ENCODE data around the gene DPP6.

Gene DPP6

DNA sequence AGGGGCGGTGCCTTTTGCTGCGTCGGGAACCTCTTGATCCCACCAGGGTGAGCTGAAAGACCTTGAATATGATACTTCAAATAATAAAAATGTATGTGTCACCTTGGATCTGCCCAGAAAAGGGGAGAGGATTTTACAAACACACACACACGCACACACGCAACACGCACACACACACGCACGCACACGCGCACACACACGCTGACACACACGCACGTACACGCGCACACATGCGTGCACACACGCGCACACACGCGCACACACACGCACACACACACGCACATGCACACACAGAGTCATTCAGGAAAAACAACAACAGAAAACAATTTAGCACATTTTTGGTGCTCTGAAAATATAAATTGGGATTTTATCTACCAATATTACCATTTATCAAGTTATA is 571.2 kb downstream of the DPP6 start:
- no peak overlapping the region for H3K4me3 ChIP-seq
- H3K27ac ChIP-seq: no peak overlapping the region

DNA sequence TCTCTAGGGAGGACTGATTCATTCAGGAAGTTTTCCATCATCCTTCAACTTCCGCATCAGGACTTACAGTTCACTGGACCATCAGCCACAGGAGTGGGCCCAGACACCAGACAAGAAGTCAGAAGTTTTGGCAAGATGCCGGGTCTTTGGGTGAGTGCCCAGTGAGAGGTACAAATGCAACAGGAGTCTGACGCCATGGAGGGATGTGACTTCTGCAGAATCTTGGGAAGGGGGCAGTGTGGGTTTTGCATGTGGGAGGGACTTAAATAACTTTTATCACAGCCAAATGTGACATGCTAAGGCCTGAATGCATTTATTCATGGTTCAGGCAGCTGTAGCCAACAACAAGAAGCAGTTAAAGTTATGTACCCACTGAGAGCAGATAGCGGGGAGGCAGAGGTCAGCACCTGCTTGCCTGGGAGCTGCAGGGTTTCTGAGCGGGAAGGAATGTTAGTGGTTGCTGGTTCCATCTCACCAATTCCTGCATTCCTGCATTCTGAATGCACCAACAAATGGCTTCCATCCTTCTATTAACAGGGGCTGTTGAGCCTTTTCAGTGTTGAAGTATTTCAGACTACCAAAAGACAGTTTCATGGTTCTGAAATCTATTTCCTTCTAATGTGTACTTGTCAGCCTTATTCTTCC is 575.6 kb downstream of the DPP6 start:
- no peak overlapping the region for H3K4me3 ChIP-seq
- H3K27ac ChIP-seq: no peak overlapping the region

- H3K27ac ChIP-seq: no peak overlapping the region
- H3K4me3 ChIP-seq: no peak overlapping the region
Measured at GRCh38 chr7:154628556-154628955, 576.4 kb downstream of the DPP6 start.

GRCh38 chr7:154631162-154631561 is 579.0 kb downstream of the DPP6 start:
- Histone ChIP-seq H3K4me3 (no peak overlapping the region), H3K27ac (no peak overlapping the region)

DNA sequence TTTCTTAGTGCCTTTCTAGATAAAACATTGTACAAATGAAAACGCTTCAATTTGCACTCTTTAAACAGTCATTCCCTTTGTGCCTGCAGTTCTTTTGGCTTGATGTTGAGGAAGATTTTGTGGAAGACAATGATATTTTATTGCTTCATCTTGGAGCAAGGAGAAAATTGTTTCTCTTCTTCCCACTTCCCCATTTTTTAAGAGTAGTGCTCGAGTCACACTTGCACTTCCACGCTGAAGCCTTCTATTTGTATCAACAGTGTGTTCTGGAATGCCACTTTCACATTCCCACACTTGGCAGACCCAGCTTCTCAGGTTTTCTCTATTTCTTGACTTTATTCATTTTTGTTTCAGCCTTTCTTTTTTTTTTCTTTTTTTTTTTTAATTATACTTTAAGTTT is 581.4 kb downstream of the DPP6 start:
- Histone ChIP-seq H3K27ac (no peak overlapping the region), H3K4me3 (no peak overlapping the region)

GRCh38 chr7:154638286-154638685 is 586.1 kb downstream of the DPP6 start:
- Histone ChIP-seq H3K4me3 (no peak overlapping the region), H3K27ac (no peak overlapping the region)

GRCh38 chr7:154640266-154640865 is 588.2 kb downstream of the DPP6 start:
- H3K4me3 ChIP-seq: no peak overlapping the region
- H3K27ac ChIP-seq: no peak overlapping the region

DNA sequence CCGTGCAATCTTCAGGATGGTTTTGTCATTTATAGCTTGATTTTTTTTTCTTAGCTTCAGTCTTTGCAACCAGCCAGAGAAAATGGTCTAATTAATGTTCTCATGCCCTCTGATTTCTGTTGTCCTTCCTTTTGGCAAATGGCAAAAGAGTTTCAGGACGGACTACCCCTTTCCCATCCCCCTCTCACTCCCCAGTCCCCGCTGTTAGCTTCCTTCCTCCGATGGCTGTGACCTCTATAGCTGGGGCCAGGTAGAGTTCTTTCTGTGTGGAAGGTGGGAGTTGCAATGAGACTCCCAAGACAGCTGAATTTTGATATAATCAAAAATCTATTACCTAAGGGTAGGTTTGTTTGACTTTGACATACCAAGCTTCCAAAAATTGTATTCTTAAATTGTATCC is 588.7 kb downstream of the DPP6 start:
- Histone ChIP-seq H3K27ac (no peak overlapping the region), H3K4me3 (no peak overlapping the region)

DNA sequence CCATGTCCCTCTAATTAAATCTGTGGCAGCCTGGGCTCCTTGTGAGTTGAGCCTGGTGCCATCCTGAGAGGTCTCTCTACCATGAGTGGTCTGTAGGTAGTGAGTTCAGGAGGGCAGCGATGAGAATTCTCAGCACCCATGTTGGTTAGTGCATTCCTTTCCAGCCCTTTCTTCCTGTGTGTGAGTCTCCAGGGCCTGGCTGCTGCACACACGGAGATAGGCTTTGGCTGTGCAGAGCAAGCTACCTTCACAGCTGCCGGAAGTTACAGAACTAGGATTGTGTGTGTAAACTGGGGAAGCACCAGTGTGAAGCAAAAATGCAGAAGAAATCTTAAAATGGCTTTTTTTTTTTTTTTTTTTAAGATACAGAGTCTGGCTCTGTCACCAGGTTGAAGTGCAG is 592.2 kb downstream of the DPP6 start:
- Histone ChIP-seq H3K4me3 (no peak overlapping the region), H3K27ac (no peak overlapping the region)

DNA sequence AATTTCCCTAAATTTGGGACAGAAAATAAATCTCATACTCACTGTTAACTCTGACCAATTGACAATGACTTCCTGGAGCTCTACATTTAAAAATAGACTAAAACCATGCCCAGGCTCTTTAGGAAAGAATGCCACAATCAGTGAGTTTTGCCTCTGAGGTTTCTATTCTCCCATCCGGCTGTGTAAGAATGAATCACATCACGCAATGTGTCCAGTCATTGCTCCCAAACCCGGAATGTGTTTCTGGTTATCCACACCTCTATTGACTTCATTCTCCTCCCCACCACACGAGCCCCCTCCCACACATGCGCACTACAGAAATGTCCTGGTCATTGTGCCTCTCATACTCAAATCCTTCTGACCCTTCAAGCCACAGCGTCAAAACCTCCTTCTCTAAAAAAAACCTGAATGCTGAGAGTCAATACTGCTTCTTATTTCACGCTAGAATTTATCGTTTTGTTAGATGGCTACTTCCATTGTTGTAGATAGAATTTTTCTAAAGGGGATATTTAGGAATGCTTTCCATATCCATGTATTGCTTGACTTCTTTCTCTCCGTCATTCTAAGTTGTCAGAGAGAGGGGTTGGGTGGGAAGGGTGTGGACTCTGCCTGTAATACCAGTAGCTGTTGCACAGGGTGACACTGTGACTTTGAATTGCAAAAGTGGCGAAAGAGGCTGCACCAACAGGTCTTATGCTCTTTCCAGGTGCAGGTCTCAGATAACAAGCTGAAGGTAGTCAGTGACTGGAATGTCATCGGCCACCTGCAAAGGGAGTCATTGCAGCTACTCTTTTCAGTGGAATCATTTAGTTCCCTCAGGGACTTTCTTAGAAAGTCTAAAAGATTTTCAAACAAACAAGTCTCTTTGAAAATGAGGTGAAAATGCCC is 594.2 kb downstream of the DPP6 start:
- no peak overlapping the region for H3K27ac ChIP-seq

GRCh38 chr7:154647625-154648024 is 595.4 kb downstream of the DPP6 start:
- no peak overlapping the region for H3K27ac ChIP-seq
- no peak overlapping the region for H3K4me3 ChIP-seq

More for the DNA sequence above, 594.2 kb downstream of the DPP6 start:
- no peak overlapping the region for H3K4me3 ChIP-seq

DNA sequence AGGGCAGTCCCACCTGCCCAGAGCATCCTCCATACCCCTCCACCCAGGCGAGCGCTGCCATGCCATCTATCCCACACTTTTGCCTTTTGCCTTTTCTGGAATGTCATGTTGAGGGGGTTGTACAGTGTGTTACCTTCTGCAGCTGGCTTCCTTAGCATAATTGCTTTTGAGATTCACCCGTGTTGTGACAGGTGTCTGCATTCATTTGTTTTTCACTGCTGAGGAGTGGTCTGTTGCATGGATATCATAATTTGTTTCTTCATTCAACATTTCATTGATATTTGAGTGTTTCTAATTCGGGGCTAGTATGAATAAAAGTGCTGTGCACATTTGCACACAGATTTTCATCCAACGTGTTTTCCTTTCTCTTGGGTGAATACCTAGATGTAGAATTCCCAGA is 596.8 kb downstream of the DPP6 start:
- Histone ChIP-seq H3K27ac (no peak overlapping the region), H3K4me3 (no peak overlapping the region)

GRCh38 chr7:154649434-154649833 is 597.2 kb downstream of the DPP6 start:
- Histone ChIP-seq H3K4me3 (no peak overlapping the region), H3K27ac (no peak overlapping the region)

DNA sequence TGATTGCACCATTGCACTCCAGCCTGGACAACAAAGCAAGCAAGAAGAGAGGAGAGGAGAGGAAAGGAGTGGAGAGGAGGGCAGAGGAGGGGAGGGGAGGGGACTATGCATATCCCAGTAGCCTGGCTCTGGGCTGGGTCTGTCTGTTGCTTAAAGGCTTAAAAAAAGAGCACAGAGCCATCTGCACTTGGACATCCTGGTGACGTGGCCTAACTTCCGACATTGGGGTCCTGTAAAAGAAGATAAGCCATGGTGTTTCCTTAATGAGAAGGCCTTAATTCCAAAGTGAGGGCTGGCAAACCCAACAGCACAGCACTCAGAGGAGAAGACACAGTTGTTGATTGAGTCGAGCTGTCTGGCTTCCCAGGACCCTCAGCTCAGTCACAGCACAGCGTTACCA is 598.1 kb downstream of the DPP6 start:
- H3K27ac ChIP-seq: no peak overlapping the region
- H3K4me3 ChIP-seq: no peak overlapping the region

GRCh38 chr7:154651501-154651900 is 599.3 kb downstream of the DPP6 start:
- H3K27ac ChIP-seq: no peak overlapping the region
- H3K4me3 ChIP-seq: no peak overlapping the region

GRCh38 chr7:154652564-154652963 is 600.4 kb downstream of the DPP6 start:
- no peak overlapping the region for H3K4me3 ChIP-seq
- no peak overlapping the region for H3K27ac ChIP-seq

- H3K4me3 ChIP-seq: no peak overlapping the region
- no peak overlapping the region for H3K27ac ChIP-seq
Measured at GRCh38 chr7:154653281-154653680, 601.1 kb downstream of the DPP6 start.

- no peak overlapping the region for H3K27ac ChIP-seq
- no peak overlapping the region for H3K4me3 ChIP-seq
Measured at GRCh38 chr7:154656618-154657017, 604.4 kb downstream of the DPP6 start.

DNA sequence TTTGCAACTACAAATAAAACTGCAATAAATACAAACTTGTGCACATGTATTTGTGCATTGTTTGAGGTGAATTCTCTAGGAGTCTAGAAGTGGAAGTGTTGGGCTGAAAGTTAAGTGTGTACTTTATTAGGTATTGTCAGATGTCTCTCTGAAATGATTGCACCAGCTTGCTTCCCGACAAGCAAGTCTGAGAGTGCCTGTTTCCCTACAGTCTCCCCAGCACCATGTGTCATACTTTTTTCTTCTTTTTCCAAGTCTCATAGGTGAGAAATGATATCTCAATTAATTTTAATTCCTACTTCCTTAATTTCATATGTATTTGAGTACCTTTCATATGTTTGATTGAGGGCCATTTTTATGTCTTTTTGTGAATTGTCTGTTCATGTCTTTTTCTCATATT is 614.6 kb downstream of the DPP6 start:
- Histone ChIP-seq H3K27ac (no peak overlapping the region), H3K4me3 (no peak overlapping the region)

- Histone ChIP-seq H3K4me3 (no peak overlapping the region), H3K27ac (no peak overlapping the region)
Measured at GRCh38 chr7:154672659-154673415, 620.6 kb downstream of the DPP6 start.
